ENCODE measurements around the gene TUSC7.

The TUSC7 gene

DNA sequence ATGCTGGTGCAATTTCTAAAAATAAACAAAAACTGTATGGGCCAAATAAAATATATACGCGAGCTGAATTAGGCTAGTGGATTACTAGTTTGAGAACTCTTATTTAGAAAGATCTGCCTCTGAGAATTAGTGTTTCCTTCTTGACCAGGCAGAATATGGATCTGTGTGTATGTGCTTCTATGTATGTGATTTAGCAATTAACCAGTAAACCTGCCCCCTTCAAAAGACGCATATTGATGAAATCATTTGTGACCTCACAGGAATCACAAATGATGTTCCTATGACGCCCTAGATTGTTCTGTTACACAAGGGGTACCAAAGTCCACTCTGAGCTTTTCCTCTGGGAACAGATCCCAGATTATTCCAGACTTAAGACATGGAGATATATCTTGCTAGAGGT lies at the start of gene TUSC7:
TUSC7 (plus strand) TSS at position 301 of the 400 bp plus-strand sequence.
- no peak for DNase-seq

DNA sequence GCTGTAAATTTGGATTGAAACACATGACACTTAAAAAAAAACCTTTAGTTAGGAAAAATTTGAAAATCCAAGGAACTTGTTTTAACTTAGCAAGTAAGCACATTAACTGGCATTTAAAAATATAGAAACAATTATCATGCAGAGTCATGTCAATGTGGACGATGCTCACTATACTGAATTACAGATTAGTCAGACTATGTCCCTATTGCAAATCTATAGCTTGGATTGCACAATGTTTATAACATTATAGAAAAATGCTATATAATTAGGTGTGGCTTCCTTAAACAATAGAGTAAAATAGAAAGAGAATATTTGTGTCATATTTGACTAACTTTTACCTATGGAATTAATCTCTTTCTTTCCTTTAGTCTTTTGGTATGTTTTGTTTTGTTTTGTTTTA lies 48.4 kb upstream of the TUSC7 start:
- DNase-seq = no peak

DNA sequence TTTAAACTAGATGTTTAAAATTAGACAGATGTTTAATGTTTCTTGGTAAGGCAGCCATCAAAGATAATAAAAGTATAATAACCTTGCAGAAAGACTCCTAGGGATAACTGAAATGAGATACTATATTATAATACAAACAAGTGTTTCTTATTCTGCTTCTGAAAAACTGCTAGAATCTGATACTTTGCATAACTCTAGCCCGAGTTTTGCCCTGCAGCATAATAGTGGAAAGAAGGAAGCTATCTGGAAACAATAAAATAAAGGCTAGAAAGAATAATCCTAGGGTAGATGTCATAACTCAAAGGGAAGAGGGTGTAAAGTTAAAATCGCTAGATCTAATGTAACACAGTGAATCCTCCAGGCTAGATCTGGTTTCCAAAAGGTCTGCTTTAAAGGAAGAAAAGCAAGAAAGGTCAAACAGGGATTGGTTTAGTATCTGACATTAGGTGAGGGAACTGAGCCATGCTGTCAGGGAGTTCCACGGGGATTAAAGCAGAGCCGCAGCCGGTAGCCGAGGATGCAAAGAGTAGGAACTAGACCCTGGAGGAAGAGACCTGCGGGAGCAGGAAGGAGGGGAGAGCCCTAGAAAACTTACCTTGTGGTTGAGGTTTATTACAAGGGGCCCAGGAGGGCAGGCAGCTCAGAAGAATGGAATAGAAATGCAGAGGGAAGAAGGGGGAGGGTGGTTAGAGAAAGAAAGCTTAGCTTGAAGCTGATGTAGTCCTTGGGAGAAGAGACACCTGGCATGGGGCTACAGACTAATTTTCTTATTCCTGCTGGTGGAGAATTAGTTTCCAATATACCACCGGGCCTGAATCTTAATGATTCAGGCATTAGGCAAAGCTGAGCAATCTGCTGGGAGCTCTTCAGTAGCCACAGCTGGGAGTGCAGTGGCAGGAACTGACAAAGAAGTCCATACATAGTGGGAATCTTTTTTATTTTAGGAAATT lies 46.1 kb upstream of the TUSC7 start:
- DNase-seq = no peak

DNA sequence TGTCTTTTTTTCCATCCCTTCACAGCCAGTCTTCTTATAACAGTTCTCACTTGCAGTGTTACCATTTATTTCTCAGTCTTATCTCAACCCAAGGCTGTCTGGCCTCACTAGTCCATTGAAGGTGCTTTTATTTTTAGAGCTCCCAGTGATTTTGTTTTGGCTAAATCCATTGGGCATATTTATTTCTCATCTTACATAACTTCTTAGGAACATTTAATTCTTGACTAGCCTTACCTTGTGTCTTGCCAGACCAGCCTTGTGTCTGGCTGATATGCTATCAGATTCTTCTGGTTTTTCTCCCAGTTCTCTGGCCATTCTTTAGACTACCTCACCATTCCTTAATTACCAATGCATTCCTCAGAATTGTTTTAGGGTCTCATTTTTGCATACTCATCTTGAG lies 42.3 kb upstream of the TUSC7 start:
- no peak for DNase-seq

DNA sequence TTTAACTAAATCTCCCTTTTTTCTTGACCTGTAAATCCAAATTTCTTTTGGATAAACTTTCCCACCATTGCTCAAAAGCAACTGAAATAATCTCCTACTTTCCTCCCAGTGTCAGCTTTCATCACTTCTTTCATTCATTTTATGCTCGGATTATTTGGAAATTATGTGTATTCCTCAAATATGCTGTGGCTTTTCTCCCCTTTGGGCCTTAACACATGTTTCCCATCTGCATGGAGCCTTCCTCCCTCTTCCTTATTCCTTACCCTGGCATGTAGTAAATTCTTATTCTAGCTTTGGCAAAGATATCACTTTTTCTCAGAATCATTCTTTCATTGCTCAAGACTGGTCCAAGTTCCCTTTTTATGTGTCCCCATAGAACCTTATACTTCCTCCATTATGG lies 41.8 kb upstream of the TUSC7 start:
- DNase-seq = no peak

DNA sequence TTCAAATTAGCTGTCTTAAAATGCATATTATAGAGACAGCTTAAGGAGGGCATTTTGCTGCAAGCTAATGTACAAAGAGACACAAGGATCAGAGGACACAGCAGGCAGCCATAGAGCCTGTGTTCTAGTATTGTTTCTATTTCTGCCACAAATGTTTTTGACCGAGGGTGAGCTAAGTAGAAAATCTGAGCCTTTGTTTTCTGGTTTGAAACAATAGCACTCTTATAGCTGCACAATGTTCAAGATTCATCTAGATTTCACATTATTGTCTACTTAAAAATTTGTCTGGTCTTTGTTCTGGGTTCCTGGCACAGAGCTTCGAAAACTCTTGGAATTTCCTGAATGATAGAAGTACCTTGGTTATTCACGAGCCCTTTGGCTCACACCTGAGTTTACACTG lies 40.0 kb upstream of the TUSC7 start:
- DNase-seq = no peak

DNA sequence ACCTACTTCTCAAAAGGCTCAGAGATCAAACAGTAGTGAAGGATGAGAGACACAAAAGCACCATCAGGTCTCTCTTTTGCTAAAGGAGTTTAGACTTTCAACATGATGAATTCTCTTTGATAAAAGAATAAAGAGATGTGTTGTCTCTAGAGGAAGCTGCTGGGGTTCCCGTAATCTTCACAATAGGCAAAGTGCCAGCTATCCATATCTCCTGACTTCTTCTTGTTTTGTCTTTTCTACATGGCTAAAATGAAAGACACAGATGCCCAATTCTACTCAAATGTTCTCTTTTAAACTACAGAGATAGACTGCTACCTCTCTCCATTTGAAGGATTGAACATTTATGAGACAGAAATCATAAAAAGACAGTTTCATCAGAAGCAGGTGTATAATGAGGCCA lies 38.4 kb upstream of the TUSC7 start:
- DNase-seq = no peak

DNA sequence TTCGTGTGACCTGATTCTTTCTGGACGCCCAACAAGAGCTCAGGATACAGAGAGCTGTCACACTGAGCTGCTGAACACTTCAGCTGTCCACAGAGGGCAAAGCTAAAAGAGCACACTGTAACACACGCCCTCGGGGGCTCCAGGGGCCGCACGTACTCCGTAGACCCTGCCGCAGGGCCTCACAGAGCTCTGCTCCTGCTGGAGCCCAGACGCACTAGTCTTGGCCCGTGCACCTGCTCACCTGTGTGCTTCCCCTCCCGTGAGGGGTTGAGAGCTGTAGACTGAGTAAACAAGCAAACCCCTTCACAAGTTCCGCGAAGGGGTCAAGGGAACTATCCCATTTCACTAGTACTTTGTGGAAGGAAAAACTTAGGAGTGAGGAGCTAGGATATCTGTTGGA lies 30.7 kb upstream of the TUSC7 start:
- no peak for DNase-seq

DNA sequence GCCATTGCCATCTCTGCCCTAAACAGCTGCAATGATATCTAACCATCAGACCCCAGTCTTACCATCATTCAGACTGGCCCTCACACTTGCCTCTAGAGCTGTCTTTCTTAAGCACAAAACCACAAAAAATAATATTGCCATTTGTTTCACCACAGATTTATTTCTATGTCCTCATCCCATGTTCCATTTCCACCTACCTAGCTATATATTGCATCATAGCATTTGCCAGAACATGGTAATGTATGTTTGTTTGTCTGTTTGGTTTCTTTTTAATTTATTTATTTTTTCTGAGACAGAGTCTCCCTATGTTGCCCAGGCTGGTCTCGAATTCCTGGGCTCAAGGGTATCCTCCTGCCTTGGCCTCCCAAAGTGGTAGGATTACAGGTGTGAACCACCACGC lies 18.5 kb upstream of the TUSC7 start:
- DNase-seq = no peak

DNA sequence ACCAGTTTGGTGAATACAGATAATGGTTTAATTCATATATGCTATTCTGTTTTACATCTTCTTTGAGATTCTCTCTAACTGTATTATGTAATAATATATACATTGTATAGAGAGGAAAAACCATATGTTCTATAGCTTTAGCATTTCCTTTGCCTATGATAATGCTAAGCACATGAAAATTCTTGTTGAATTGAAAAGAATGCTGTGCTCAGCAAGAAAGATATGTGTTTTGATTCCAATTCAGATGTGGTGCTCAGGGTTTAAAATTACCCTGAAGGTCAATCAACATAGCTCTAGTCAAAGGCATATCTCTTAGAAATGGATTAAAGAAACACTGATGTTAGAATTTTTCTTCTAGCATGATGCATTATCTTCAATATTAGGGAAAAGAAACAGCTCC lies 8.5 kb upstream of the TUSC7 start:
- DNase-seq = no peak

DNA sequence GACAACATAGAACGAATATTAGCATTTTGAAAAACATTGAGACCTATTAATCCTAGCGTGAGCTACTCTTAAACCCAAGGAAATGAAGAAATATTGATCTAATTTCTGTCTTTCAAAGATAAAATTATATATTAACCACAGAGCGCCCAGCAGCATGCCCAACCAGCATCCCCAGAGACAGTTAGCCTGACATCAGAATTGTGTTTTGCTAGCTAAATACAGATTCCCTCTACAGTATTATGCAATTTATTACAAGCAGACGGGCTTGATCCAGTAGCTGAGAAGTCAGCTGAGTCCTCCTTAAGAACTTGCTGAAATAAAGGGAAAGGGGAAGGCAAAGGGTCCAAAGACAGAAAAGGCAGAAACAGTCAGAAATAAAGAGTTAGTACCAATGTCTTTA lies 7.2 kb upstream of the TUSC7 start:
- DNase-seq = no peak

DNA sequence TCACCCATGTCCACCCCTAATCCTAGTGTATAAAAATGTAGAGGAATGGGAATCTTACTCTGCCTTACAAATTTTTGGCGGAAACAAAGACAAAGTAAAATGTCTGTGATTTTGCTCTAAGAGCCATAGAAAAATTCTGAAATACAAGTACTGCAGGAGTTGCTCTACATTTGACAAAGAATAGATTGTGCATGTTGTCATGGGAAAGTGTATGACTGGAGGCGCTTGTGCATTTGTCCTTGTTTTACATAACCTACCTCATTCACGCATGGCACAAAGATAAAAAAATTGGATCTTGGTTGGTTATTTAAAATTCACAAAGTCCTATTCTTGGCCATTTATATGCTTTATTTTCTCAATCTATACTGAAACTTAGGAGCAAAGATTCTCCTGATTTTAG lies 2.0 kb upstream of the TUSC7 start:
- no peak for DNase-seq

DNA sequence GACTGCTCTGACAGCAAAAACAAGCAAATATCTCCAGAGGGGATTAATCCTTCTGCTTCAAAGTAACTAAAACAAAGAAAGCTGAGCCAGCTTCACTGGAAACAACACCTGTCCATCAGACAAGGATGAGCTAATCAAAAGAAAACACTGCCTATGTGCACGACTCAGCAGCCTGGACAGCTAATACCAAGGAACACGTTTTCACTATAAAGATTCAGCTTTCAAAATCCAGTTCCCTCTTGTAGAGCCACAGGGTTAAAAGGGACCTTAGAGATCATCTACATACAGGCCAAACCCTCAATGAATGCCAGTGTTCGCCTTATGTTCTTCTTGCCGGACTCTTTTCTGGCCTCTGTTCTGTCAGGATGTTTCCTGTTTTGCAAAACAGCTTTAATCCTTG lies 6.9 kb downstream of the TUSC7 start:
- DNase-seq = no peak

DNA sequence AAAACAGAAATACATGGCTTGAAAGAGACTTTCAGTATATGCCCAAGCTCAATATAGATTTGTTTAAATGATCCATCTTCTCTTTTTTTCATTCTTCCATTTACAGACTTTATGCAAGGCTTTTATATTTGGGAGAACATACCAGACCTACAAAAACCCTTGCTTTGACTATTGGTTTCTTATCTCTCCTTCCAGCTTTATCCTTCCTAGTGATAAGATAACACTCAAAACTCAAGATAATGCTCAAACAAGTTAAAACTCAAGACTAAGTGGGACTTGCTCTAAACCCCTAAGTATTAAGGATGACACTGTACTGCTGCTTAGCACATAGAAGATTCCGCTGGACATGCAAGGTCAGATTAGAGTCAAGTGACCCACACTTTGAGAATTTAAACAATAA lies 8.0 kb downstream of the TUSC7 start:
- no peak for DNase-seq

DNA sequence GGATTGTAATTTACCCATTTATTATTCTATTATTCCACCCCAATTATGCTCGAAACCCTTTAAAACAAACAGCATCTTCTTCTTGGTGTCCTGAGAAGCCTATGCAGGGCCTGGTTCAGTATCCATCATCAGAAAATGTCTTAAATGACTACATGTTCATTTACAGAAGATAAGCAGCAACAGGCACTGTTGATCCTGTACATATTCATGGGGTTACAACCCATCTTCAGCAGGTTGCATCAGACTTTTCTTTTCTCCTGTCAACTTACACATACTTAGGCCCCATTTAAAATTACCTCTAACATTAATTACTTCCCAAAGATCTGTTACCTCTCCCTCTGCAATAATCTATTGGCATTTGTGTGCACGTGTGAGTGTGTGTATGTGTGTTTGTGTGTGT lies 18.9 kb downstream of the TUSC7 start:
- DNase-seq = no peak

DNA sequence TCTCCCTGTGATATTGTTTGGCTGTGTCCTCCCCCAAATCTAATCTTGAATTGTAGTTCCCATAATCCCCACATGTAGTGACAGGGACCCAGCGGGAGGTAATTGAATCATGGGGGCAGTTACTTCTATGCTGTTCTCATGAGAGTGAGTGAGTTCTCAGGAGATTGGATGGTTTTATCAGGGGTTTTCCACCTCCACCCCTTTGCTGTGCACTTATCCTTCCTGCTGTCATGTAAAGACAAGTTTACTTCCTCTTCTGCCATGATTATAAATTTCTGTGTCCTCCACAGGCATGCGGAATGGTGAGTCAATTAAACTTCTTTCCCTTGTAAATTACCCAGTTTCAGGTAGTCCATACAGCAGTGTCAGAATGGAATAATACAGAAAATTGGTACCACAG lies 24.7 kb downstream of the TUSC7 start:
- DNase-seq = no peak

DNA sequence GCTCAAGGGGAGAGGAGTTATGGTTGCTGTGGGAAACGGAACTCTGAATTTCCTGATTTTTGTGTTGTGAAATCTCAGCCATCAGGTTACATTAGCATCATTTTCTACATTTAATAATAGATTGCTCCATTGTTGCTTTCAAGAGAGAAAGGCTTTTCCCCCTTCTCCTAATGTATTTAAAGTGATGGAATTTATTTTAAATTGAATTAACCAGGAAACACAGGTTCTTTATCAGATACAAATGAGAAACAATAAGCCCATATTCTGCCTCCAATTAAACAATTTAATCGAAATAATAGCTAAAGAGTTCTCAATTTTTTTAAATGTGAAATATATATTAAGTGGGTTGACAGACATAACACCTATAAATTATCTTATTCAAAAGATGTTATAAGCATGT lies 30.1 kb downstream of the TUSC7 start:
- no peak for DNase-seq

DNA sequence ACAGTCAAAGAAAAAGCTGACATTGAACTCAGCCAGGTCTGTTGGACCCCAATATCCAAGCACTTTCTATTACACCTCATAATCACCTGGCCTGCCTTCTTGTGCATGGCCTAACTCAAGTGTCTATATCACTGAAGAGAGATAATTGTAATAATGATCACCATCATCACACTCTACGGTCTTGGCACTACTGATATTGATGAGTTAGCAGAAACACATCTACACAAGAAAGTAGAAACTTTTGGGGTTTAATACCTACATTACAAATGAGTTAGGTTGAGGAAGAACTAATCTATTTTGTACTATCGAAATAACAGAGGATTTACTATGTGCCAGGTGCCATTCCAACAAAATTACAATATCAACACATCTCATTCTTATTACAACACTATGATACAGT lies 30.7 kb downstream of the TUSC7 start:
- no peak for DNase-seq

DNA sequence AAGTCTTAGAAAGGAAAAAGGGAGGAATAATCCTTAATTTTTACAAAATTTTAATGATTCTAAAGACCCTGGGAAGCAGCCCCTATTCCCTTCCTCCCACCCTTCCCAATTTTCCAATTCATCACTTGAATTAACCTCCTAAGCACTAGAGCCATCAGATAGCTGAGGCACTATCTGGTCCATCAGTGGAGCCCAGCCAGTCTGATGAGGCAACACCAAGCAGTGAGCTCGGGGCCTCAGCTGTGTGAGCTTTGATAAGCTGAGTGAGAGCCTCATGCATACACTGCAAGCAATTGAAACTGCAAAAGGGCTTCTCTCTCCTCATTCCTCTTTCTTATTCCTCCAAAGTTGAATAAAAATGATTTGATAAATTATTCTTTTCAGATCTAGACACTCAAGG lies 31.9 kb downstream of the TUSC7 start:
- DNase-seq = no peak

DNA sequence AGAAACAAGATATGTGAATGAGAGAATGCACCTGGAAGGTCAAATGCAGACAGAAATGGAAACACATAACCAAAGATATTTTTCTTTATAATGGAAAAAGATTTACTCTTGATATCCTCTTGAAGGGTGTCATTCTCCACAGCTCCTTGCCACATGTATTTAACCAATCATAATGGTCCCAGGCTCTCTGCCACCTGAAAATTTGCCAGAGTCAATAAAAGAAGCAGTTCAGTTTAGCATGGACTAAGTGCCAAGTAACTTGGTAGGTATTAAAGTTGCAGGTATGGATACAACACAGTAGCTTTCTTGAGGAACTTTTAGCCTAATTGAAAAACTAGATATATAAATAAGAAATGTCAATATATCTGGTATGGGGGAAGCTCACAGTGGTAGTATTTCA lies 33.5 kb downstream of the TUSC7 start:
- no peak for DNase-seq

DNA sequence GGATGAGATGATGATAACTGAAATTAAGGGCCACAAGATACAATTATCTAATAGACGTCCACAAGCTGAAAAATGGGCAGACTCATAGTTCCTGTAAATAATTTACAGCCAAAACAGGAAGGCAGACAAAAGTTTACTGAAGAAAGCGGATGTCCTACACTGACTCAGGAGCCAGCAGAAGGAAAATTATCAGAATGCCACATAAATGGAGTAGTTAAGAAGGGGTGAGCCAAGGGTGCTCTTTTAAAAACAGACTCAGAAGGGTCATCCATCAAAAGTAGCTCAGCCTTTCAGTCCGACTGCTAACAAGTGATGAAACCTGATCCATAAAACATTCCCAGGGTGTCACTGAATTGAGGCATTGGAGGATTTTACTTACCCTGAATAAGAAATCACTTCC lies 39.8 kb downstream of the TUSC7 start:
- DNase-seq = no peak

DNA sequence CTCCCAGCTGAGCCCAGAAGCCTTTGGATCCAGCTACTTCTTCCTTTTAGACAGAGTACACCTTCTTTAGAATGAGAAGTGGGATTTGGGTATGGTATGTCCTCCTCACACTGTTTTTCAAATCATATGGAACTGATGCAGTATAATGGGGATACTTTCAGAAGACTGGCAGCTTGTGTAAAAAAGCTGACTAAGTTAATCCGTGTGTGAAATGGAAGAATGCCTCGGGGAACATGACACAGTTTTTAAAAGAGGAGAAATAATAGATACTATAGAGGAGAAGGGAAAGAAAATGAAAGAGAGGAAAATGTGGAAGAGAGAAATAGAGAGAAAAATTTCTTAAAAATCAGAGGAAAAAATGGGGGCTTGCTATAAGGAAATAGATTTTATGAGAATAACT lies 47.7 kb downstream of the TUSC7 start:
- no peak for DNase-seq

DNA sequence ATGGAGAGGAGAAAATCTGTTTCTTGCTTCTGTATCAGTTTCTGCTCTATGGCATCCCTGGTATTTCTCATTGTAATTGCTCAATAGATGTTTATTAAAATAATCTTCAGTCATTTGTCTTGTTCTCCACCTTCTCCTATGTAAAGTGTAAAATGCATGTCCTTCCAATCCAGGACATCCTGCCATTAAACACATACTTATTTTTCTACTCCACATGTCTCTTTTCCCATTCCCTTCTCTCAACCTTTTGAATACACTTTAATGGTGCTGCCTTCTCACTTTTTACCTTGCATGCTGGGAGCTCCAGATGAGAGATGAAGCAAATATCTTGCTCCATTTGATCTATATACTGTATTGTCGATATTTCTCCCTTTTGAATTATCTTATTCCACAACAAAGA lies 49.7 kb downstream of the TUSC7 start:
- no peak for DNase-seq
